ENCODE measurements around the gene LRP8.

DNA sequence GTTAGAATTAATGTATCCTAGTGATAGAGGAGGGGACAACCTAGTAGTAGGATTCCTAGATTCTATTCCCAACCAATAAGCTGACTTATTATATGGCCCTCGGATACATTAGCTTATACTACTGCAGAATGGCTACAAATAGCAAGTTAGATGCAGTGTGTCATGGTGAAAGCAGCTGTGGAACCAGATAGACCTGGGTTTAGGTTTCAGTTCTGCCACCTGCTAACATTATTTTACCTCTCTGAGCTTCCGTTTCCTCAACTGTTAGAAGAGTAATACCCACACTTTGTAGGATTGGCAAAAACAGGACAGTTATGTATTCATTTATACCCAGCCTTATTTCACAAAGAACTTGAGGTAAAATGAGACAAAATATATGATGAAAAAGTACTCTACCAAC lies 67.9 kb downstream of the LRP8 start:
- no peak for TF ChIP-seq SP1 (IDR thresholded peaks at IDR 0.05; ENCODE audit: low read depth)
- TF ChIP-seq, protein P1, sequence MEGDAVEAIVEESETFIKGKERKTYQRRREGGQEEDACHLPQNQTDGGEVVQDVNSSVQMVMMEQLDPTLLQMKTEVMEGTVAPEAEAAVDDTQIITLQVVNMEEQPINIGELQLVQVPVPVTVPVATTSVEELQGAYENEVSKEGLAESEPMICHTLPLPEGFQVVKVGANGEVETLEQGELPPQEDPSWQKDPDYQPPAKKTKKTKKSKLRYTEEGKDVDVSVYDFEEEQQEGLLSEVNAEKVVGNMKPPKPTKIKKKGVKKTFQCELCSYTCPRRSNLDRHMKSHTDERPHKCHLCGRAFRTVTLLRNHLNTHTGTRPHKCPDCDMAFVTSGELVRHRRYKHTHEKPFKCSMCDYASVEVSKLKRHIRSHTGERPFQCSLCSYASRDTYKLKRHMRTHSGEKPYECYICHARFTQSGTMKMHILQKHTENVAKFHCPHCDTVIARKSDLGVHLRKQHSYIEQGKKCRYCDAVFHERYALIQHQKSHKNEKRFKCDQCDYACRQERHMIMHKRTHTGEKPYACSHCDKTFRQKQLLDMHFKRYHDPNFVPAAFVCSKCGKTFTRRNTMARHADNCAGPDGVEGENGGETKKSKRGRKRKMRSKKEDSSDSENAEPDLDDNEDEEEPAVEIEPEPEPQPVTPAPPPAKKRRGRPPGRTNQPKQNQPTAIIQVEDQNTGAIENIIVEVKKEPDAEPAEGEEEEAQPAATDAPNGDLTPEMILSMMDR (IDR thresholded peaks at IDR 0.05 in 2 of 3, conservative IDR thresholded peaks at IDR 0.05 in 1 of 3; ENCODE audit: borderline replicate concordance in 1 of 3, insufficient read depth in 1 of 3, low read depth in 2 of 3, low read length in 2 of 3): no peak
- TF ChIP-seq TCF7L2 (IDR thresholded peaks at IDR 0.05; ENCODE audit: borderline replicate concordance, extremely low read depth, insufficient read depth, insufficient read length): no peak
- no peak for TF ChIP-seq POLR2A (IDR thresholded peaks at IDR 0.05; ENCODE audit: borderline replicate concordance, extremely low read depth, insufficient read depth, insufficient read length)
- TF ChIP-seq YY1 (IDR thresholded peaks at IDR 0.05; ENCODE audit: extremely low read depth, insufficient replicate concordance, low read depth, low read length): no peak
- TF ChIP-seq, protein P2, sequence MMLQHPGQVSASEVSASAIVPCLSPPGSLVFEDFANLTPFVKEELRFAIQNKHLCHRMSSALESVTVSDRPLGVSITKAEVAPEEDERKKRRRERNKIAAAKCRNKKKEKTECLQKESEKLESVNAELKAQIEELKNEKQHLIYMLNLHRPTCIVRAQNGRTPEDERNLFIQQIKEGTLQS (IDR thresholded peaks at IDR 0.05): no peak
- no peak for TF ChIP-seq POLR2AphosphoS5 (IDR thresholded peaks at IDR 0.05; ENCODE audit: low read depth, low read length)
- TF ChIP-seq, protein P3, sequence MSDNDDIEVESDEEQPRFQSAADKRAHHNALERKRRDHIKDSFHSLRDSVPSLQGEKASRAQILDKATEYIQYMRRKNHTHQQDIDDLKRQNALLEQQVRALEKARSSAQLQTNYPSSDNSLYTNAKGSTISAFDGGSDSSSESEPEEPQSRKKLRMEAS (IDR thresholded peaks at IDR 0.05): no peak
- no peak for TF ChIP-seq SIN3A (IDR thresholded peaks at IDR 0.05; ENCODE audit: low read depth)
- TF ChIP-seq ZNF274 (IDR thresholded peaks at IDR 0.05; ENCODE audit: low read depth, low read length): no peak
- no peak for TF ChIP-seq RAD21 (IDR thresholded peaks at IDR 0.05; ENCODE audit: low read depth)
